NCI-H187 treated with DMSO at 0.1 percent for 48 hours (cell line): ENCODE measurements around the gene MNDA.

ENCODE experiments used
- DNase-seq: peaks from one replicate; lab custom pipeline; 2025; lab: John Stamatoyannopoulos, UW

MNDA gene

DNA sequence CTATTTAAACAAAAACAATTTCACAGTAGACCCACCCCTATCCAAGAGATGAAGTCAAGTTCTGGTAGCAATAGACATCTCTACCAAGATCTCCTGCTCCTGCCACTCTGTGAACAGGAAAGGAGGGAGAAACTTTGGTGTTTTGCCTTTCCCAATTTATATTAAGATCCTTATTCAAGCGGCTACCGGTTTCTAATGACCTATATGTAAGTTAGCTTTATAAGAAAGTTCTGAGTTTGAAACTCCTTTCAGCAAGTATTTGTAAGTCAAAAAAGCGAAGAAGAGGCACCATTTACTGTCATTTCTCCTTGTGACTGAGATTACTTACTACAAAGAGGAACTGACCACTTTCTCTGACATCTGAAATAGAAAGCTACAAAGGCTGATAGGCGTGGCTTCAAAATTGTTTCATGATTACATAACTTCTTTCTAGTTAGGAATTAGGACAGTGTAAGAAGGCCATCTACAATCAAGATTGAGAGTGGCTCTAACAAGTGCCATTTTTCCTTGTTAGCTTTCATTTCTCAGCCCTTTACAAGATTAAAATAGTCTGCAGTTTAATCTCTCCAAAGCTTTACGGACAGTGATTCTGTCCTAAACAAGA, at the start of gene MNDA:
Gene MNDA (plus strand): TSS at position 448 of the 604 bp plus-strand sequence. CDS start 10,803 bp downstream, outside the sequence.
- DNase-seq = no peak

DNA sequence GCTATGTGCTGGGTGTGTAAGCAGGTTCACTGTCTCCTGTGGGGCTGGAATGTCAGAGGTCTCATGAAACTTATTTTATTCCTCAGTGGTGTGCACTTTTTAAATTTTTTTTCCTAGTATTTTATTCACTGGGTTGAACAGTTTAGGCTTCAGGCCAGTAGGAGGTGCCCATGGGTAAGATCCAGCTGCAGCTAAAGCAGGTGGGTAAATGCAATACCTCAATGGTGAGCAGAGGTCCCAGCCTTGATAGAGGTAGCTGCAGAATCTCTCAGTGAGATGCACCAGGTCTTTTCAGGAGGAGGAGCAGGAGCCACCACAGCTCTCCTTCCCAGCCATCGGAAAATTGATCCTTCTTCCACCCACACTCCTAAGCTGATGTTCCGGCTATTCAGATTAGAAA, 37.5 kb upstream of the MNDA start:
- no peak for DNase-seq

DNA sequence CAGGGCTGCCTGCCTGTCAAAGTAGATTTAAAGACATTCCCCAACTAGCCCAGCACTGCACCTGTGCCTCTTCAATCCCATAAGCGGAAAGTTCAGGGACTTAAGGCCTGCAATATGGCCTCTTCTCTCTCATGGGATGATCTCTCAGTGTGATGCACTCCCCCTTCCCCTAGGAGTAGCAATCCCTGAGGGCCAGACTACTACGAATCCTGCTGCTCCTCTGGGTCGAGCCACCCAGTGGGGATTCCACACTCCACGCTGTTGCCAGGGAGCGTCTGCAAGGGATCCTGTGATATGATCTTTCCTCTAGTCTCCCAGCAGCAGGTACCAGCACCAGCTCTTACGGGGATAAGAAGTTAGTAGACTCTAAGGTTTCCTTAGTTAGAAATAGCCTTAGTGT, 36.9 kb upstream of the MNDA start:
- no peak for DNase-seq

DNA sequence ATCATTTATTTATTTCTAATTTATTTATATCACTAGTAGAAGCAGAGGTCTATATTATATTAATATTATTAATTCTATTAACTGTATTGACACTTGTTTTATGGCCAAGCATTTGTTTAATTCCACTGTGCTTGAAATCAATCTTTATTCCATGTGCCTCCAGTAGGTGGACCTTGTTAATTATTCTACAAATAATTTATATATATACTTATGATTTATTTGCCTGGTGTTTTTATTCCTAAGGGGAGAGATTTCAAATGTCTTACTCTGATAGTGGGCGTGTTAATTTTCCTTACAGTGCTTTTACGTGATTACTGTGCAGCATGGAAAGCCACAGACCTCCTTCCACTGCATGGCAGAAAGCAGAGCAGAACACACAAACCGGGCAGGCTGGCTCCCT, 32.6 kb upstream of the MNDA start:
- DNase-seq = no peak

DNA sequence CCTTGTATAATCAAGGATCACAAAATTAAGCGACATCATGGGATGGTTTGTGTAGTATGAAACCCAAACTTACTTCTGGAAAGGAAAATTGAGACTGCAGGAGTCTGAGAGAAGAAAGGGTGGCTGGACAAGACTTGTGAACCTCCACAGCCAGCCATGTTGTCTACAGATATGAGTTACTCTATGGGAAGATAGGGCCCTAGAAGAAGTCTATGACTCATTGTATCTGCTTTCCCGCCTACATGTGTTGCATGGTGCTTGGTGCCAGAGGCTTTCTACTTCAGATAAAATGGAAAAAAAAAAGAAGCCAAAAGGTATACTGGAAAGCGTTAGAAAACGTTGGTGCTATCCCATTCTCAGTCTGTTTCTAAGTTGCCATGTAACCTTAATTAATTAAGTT, 31.5 kb upstream of the MNDA start:
- no peak for DNase-seq

DNA sequence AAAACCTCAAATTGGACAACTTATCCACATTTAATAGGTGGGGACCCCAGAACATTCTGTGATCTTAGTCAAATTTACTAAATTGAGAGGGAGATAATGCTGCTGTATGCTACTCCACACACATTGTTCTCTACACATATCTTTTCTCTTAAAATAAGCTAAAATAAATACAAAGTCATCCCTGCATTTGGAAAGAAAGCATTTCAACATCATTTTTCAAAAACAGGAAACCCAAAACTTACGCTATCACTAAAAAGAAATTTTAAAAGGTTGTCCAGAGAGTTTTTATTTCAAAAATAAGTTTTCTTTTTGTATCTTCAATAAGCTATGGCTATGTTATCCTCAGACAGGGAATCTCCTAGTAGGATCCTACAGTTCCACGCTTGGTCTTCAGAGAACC, 30.6 kb upstream of the MNDA start:
- DNase-seq = no peak

DNA sequence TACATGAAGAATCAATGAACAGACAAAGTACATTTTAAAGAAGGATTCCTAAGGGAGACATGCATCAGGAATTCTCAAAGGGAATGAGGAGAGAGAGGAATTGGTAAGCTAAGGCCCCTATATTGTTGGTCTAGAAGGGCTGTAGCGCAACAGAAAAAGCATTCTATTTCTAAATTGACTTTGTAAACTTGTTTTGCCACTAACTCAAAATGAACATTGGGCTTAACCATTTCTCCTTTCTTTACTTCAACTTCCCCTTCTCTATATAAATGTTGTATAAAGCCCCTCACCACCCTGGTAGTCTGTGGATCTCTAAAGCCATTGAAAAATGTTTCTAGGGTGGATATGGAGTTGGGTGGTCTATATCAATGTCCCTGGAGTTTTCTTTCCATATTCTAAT, 29.8 kb upstream of the MNDA start:
- DNase-seq = no peak

DNA sequence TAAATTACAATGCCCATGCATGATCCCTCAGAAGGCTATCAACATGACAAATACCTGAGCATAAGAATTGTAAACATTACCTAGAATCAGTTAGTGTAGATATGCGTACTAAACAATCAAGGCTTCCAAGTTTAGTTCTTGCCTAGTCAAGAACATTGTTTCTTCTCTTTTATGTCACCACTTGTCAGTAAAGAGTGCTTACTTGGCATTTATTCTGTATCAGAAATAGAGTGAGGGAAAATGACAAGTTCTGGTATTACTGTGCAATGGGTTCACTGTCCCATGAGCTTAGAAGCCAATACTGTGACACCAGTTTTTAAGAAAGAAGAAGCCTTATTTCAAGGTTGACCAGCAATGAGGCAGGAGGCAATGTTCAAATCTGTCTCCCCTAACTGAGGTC, 27.5 kb upstream of the MNDA start:
- no peak for DNase-seq

DNA sequence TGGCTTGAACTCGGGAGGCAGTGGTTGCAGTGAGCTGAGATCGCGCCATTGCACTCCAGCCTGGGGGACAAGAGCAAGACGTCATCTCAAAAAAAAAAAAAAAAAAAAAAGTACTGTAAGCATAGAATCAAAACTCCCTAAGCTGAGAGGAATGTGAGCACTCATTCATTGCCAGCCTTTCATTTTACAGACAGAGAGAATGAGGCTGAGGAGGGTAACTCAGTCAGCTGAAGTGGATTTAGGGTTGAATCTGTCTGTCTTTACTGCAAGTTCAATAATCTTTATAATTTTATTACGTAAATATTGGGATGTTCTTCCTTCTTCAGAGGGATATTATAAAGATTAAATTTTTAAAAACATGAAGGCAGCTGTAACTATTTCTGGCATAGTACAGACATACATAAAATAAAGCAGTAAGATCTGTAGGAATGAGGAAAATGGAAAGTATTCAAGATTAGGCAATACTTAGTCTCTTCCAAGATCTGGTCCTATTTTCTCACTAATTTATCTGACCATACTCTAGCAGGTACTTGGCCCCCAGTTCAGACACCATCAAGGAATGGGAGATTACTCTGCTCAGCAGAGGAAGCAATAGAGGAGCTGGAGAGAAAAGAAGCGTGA, 24.1 kb upstream of the MNDA start:
- no peak for DNase-seq

DNA sequence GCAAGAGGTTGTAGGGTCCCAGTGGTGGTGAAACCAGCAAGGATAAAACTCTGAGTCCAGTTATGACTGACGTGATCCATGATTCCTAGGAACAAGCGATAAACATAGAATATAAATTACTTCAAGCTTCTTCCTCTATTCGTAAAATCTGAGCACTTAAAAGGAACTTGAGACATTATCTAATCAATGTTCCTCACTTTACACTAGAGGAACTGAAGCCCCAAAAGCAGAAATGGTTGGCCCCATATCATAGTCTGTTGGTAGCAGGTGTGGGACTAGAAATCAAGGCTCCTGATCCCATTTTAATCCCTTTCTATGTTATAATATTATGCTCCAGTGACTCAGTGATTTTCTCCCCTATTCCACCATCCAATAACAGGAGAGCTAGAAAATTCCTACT, 21.9 kb upstream of the MNDA start:
- no peak for DNase-seq

DNA sequence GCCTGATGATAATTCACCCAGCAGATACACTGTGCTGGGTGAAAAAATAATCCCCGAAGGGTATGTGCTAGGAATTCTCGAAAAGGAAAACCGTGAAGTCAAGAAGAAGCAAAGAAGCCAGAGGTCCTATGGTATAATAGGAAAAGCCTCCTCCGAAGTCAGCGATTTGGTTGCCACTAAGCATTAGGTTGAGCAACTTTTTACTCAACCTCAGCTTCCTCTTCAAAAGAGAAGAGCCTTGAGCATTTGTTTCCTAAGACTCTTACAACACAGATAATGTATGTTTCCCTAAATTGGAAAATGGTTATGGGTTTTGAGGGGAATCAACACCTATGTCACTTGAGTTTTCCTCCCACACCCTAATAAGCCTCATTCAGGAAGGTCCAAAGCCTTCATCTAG, 21.3 kb upstream of the MNDA start:
- no peak for DNase-seq

DNA sequence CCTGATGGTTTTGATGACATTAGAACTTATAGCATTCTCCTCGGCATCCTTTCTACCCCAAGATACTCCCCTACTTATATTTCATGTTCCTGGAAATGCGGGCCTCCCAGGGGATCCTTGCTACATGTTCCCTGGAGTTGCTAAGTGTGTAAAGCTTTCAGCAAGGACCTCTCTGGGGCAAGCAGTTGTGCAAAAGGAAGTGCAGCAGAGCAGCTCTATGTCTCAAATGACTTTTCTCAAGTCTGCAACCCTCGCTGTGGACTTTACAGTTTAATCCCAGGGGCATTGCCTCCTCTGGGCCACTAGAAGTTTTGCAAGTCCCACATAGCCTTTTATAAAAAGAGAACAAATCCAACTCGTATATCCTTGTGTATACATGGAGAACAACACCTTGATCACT, 20.8 kb upstream of the MNDA start:
- DNase-seq = no peak

DNA sequence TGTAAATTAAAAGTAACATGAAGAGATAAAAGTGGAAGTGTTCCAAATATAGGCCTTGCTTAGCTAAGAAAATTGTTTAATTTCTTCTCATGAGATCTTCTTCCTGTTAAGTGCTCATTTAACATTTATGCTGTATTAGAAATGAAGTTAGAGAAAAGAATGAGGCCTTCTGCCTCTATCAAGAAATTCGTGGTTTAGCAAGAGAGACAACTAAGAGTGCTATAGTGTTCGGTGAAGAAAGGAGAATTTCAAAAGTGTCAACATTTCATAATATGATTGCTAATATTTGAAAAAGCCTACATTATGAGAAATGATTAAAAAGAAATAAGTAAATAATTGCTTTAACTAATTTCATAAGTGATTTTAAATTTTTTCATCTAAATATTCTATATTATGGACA, 18.8 kb upstream of the MNDA start:
- no peak for DNase-seq

DNA sequence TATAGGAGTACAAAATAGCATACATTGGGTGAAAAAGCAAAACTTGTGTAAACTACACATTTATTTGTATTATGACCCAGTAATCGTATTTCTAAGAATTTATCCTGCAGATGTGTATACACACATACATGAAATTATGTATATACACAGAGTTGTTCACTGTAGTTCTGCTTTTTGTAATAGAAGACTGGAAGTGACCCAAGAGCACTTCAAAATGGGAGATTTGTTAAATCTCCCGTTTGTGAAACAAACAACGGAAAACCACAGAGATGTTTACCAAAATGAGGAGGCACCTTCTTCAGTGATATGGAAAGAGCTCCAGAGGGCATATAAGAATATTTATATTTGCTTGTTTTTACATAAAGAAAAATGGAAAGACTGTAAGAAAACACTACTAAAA, 18.0 kb upstream of the MNDA start:
- no peak for DNase-seq

DNA sequence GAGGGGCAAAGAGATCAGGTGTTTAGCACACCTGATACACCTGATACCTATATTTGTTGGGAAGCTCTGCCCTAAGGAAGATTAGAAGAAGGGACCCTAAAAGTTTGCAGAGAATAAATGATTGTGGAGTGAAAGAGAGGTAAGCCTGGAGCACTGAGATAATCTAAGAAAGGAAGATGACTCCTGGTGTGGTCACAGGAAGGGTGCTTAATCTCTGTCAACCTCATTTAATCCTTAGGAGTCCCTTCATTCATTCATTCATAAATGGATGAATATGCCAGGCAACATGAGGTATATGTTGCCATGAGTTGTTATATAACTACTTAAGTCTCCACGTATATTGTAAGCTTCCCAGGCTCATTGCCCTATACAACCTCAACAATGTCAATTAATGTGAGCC, 16.2 kb upstream of the MNDA start:
- no peak for DNase-seq

DNA sequence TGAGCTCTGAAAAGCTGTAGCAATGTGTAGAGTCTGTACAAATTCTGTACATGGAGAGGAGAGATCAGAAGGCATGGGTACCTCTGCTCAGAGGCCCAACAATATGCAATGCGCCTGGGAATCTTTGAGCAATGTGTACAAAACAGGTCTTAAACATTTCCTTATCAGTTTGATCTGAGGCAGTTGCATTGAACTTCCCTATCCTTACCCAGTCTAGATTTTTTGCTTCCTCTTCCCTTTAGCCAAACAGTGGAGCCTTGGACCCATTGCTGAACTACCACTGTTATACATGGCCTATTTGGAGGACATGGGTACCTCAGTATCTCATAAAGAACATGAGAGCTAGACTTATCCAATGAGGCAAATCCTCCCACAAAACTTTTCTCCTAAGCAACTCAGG, 12.6 kb upstream of the MNDA start:
- no peak for DNase-seq

DNA sequence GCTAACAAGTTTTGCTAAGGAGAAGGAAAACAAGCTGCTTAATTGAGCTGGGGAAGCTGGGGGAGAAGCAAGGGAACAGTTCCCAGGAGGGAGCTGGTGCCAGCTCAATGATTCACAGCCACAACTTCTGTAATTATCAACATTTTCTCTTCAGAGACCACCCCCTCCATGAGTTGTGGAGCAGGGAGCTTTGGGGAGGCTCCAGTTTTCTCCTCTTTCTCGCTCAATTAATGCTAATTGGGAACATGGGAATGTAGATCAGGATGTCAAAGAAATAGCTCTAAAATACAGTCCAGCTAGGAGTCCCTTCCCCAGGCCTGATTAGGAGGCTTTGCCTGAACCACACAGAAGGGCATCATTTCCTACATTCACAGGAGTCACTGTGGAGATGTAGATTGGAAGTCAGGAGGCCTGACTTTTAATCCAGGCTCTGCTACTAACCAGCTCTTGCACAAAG, 12.1 kb upstream of the MNDA start:
- DNase-seq = no peak

DNA sequence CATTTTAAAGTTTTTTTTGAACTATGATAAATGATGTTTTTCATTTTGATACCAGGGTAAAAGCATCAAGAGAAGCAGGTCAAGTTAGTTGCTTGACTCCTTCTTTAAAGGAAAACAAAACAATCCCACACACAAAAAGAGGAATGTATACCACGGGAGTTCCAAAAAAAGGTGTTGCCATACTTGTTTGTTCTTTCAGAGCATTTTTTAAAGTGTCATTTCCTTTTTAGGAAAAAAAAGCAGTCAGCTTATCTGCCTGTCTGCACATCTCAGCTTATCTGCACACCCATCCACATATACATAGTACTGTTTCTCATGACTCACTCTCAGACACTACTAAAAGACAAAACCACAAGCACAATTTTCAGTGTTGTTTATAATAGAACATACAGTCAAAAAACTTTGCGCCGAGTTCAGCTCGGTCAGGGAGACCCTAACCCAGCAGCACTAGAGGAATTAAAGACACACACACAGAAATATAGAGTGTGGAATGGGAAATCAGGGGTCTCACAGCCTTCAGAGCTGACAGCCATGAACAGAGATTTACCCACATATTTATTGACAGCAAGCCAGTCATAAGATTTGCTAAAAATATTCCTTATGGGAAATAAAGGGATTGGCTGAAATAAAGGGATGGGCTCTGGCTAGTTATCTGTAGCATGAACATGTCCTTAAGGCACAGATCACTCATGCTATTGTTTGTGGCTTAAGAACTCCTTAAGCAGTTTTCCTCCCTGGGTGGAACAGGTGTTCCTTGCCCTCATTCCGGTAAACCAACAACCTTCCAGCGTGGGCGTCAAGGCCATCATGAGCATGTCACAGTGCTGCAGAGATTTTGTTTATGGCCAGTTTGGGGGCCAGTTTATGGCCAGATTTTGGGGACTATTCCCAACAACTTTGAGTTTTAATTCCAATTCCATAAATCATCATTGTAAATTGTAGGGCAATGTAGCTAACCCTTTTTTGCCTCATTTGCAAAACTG, 11.4 kb upstream of the MNDA start:
- DNase-seq = no peak

DNA sequence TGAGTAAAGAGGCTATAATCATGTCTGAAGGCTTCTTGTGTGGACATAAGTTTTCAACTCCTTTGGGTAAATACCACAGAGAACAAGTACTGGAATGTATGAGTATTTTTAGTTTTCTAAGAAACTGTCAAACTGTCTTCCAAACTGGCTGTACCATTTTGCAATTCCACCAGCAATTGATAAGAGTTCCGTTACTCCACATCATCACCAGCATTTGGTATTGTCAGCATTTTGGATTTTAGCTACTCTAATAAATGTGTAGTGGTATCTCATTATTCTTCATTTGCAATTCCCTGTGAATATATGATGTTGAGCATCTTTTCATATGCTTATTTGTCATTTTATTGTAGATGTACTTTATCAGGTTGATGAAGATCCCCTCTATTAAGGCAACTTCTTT, 9.4 kb upstream of the MNDA start:
- no peak for DNase-seq

DNA sequence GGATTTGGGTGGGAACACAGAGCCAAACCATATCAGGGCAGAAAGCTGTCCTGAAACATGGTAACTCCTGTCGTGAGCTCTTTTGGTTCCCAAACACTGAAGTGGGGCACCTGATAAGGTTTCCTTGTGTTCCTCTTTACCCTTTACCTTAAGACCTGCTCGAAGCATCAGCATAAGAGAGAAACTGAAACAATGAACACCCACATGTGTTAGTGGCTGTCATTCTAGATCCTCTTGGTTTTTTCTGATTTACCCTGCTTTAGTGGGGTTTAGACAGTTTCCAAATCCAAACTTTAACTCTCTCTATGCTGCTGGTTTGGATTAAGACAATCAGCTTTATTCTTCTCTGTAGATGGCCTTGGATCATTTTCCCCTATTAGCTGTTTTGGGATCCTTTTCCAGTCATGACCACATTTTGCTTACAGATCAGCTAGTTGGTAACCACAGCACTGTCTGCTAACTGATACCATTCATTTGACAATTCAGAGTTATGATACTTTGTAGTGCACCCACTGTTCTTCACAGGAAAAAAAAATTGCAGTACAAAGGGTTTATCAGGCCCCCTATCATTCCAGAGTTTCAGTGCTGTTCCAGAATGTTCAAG, 975 bp upstream of the MNDA start:
- DNase-seq = no peak

DNA sequence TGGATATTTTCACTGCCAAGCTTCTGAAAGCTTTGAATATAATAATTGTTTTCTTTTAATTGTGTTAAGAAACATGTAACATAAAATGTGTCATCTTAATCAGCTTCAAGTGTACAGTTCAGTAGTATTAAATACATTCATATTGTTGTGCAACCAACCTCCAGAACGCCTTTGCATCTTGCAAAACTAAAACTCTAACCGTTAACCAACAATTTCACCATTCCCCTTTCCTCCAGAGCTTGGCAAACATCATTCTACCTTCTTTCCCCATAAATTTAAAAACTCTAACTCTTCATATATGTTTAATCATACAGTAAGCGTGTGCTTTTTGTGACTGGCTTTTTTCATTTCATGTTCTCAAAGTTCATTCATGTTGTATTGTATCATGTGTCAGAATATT, 2.1 kb downstream of the MNDA start:
- DNase-seq = no peak

DNA sequence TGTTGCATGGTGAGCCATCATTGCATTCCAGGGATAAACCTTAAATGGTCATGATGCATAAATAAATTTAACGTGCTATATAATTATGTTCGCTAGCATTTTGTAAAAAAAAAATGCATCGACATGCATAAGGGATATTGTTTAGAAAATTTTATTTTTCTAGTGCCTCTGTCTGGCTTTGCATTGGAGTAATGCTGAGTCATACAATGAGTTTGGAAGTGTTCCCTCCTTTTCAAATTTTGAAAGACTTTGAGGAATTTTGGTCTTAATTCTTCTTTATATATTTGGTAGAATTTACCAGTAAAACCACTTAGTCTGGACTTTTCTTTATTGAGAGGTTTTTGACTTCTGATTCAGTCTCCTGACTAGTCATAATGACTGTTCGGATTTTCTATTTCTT, 4.9 kb downstream of the MNDA start:
- no peak for DNase-seq

DNA sequence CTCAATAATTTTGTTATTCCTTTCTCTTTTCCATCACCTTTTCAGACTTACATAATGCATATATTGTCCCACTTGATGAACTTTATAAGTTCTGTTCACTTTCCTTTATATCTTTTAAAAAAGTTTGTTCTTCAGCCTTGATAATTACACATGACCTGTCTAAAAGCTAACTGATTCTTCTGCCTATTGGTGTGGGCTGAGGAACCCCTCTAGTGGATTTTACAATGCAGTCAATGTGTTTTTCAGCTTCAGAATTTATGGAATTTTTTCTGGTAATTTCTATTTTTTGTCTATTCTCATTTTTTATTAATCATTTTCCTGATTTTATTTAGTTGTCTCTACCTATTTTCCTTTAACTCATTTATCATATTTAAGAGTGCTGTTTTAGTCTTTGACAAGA, 7.5 kb downstream of the MNDA start:
- DNase-seq = no peak
